HCT116 (cell line): ENCODE measurements around the gene TCEAL3. TPM values are rescaled to one million over a fixed set of nuclear protein-coding genes. Genes with fewer than 3 reads are reported as not detected.

ENCODE experiments used
- ATAC-seq: fragments of 200-7000 bp; cut with Tn5 transposase; 2 replicates; pipeline ENCODE4 v1.9.1; 2020; ENCODE audit warnings: mild to moderate bottlenecking, moderate library complexity
- BruUV-seq: library from RNA; stranded (reverse); fragments of 400-500 nt; replicated peaks from 2 replicates; lab custom pipeline; 2021; lab: Mats Ljungman, UMichigan
- CTCF ChIA-PET: fragments of 300-600 bp; sonication (Branson Sonifier 250); formaldehyde crosslinking; loops from one replicate; lab custom pipeline; 2021; ENCODE audit warnings: antibody characterized with exemption; lab: Charles Lee
- POLR2A ChIA-PET: fragments of 300-600, 350-600 bp; sonication (Branson Sonifier 250); formaldehyde crosslinking; loops from one replicate; lab custom pipeline; 2021; ENCODE audit warnings: antibody characterized with exemption; lab: Charles Lee
- RAD21 ChIA-PET, 2 experiments: fragments of 300-600 bp; sonication (Branson Sonifier 250); formaldehyde crosslinking; loops; one replicate each; lab custom pipeline; 2023; ENCODE audit warnings: low total read pairs in 2 of 2; ENCODE audit not compliant: uncharacterized antibody in 2 of 2, unreplicated experiment in 2 of 2, low non-redundant PET in 1 of 2; lab: Charles Lee
- DNase-seq: peaks from one replicate; pipeline ENCODE4 v3.0.0-alpha.2; 2010; ENCODE audit warnings: low read depth, low spot score
- H2AFZ ChIP-seq: fragments of 200-600 bp; shearing (Covaris generic), sonication (generic); 2 replicates; pipeline ENCODE4 v1.6.1; 2017; ENCODE audit warnings: low read depth, mixed run types, mixed read lengths, antibody characterized with exemption, low read length; ENCODE audit not compliant: poor library complexity, severe bottlenecking
- H3K27ac ChIP-seq: 2 replicates; pipeline ENCODE4 v1.5.1; 2012; ENCODE audit warnings: low read depth, low read length
- H3K27me3 ChIP-seq: fragments of 200-600 bp; sonication (generic); 2 replicates; pipeline ENCODE4 v1.6.1; 2016; ENCODE audit warnings: mixed run types, low read length, mixed read lengths; ENCODE audit not compliant: insufficient read depth
- H3K36me3 ChIP-seq, 2 experiments: fragments of 200-500 bp in 1 of 2; fragments of 200-600 bp in 1 of 2; sonication (Bioruptor generic) in 1 of 2; sonication (generic) in 1 of 2; 2 replicates each; pipeline versions ENCODE4 v1.5.1 to v1.6.1; 2014 to 2016; ENCODE audit warnings: low read length in 2 of 2, inconsistent platforms in 1 of 2, mixed read lengths in 1 of 2, mixed run types in 1 of 2; ENCODE audit not compliant: insufficient read depth in 2 of 2, control insufficient read depth in 1 of 2
- H3K4me1 ChIP-seq, 2 experiments: fragments of 200-600 bp in 1 of 2; sonication (generic) in 1 of 2; 2 replicates each; pipeline versions ENCODE4 v1.5.1 to v1.6.1; 2012 to 2017; ENCODE audit warnings: low read length in 2 of 2, inconsistent platforms in 1 of 2, mild to moderate bottlenecking in 1 of 2, mixed read lengths in 1 of 2, mixed run types in 1 of 2, moderate library complexity in 1 of 2; ENCODE audit not compliant: insufficient read depth in 2 of 2, control insufficient read depth in 1 of 2
- H3K4me2 ChIP-seq: fragments of 200-600 bp; sonication (generic); 2 replicates; pipeline ENCODE4 v1.6.1; 2017; ENCODE audit warnings: mixed run types, low read length, mixed read lengths
- H3K4me3 ChIP-seq, 2 experiments: fragments of 200-600 bp in 1 of 2; sonication (generic) in 1 of 2; replicated peaks in 1 of 2; 2 replicates each; pipeline ENCODE4 v1.5.1; 2011 to 2016; ENCODE audit warnings: low read length in 2 of 2, control low read depth in 1 of 2, low read depth in 1 of 2, mild to moderate bottlenecking in 1 of 2, mixed read lengths in 1 of 2, mixed run types in 1 of 2
- H3K79me2 ChIP-seq: fragments of 200-600 bp; sonication (generic); 2 replicates; pipeline ENCODE4 v1.6.1; 2017; ENCODE audit warnings: mild to moderate bottlenecking, mixed run types, low read length, moderate library complexity, mixed read lengths; ENCODE audit not compliant: insufficient read depth
- H3K9ac ChIP-seq: fragments of 200-600 bp; sonication (generic); 2 replicates; pipeline ENCODE4 v1.6.1; 2016; ENCODE audit warnings: low read length, mixed read lengths
- H3K9me2 ChIP-seq: fragments of 200-600 bp; sonication (generic), shearing (Covaris generic); 2 replicates; pipeline ENCODE4 v1.6.1; 2017; ENCODE audit warnings: mixed run types, mild to moderate bottlenecking, moderate library complexity; ENCODE audit not compliant: insufficient read depth
- H3K9me3 ChIP-seq, 2 experiments: fragments of 200-500 bp in 1 of 2; fragments of 200-600 bp in 1 of 2; sonication (Bioruptor generic) in 1 of 2; sonication (generic) in 1 of 2; 2 replicates each; pipeline ENCODE4 v1.6.1; 2014 to 2017; ENCODE audit warnings: low read length in 2 of 2, mixed read lengths in 2 of 2, inconsistent platforms in 1 of 2, low read depth in 1 of 2, mild to moderate bottlenecking in 1 of 2, mixed run types in 1 of 2, moderate library complexity in 1 of 2; ENCODE audit not compliant: control insufficient read depth in 1 of 2, insufficient read depth in 1 of 2
- H4K20me1 ChIP-seq: fragments of 200-600 bp; sonication (generic), shearing (Covaris generic); 2 replicates; pipeline ENCODE4 v1.6.1; 2017; ENCODE audit warnings: mixed run types, mild to moderate bottlenecking, moderate library complexity; ENCODE audit not compliant: insufficient read depth
- CBX3 ChIP-seq: IDR thresholded peaks from 2 replicates; pipeline ENCODE4 v1.6.1; 2012; ENCODE audit warnings: low read depth
- EGR1 ChIP-seq: IDR thresholded peaks from 2 replicates; pipeline ENCODE4 v1.6.1; 2012; ENCODE audit warnings: low read depth
- ELF1 ChIP-seq: IDR thresholded peaks from 2 replicates; pipeline ENCODE4 v1.6.1; 2012; ENCODE audit warnings: low read depth, borderline replicate concordance
- EZH2 ChIP-seq: fragments of 200-600 bp; sonication (generic); IDR thresholded peaks from 2 replicates; pipeline ENCODE4 v1.6.1; 2017; ENCODE audit warnings: antibody characterized with exemption, mixed run types
- EZH2phosphoT487 ChIP-seq: fragments of 200-600 bp; IDR thresholded peaks from 2 replicates; pipeline ENCODE4 v1.6.1; 2018; ENCODE audit warnings: antibody characterized with exemption, borderline replicate concordance
- JUND ChIP-seq: IDR thresholded peaks from 2 replicates; pipeline ENCODE4 v1.6.1; 2012
- RAD21 ChIP-seq: IDR thresholded peaks from 2 replicates; pipeline ENCODE4 v1.6.1; 2012; ENCODE audit warnings: low read depth, mild to moderate bottlenecking
- SIN3A ChIP-seq: IDR thresholded peaks from 2 replicates; pipeline ENCODE4 v1.6.1; 2012; ENCODE audit warnings: low read depth
- SP1 ChIP-seq: IDR thresholded peaks from 2 replicates; pipeline ENCODE4 v1.6.1; 2012; ENCODE audit warnings: low read depth
- TCF7L2 ChIP-seq: IDR thresholded peaks from 2 replicates; pipeline ENCODE4 v1.7.0; 2011; ENCODE audit warnings: borderline replicate concordance, inconsistent platforms; ENCODE audit not compliant: insufficient read depth, insufficient read length; ENCODE audit errors: extremely low read depth
- YY1 ChIP-seq: IDR thresholded peaks from 2 replicates; pipeline ENCODE4 v1.6.1; 2011; ENCODE audit warnings: low read length, low read depth, moderate library complexity, mild to moderate bottlenecking; ENCODE audit not compliant: insufficient replicate concordance; ENCODE audit errors: extremely low read depth
- ZBTB33 ChIP-seq: IDR thresholded peaks from 2 replicates; pipeline ENCODE4 v1.6.1; 2011; ENCODE audit warnings: mild to moderate bottlenecking, low read length, moderate library complexity; ENCODE audit not compliant: insufficient replicate concordance; ENCODE audit errors: extremely low read depth
- ZFX ChIP-seq: fragments of 450-650 bp; IDR thresholded peaks from 2 replicates; pipeline ENCODE4 v1.6.1; 2017
- intact Hi-C: fragments of 100-400 bp; cut with micrococcal nuclease; formaldehyde crosslinking; loops from 2 replicates; pipeline ENCODE4 v1.10.0; 2022
- total RNA-seq: library from RNA; stranded (reverse); gene quantifications from one replicate; pipeline ENCODE4 v1.2.1, GENCODE V29; 2021; ENCODE audit not compliant: unreplicated experiment

TCEAL3 gene
- total RNA-seq, 1 experiment from 2014 or later: not detected

GRCh38 chrX:103565197-103565596 lies 42.6 kb upstream of the TCEAL3 start:
- TF ChIP-seq ELF1 (no peak), CBX3 (no peak), TCF7L2 (no peak), SP1 (no peak), EGR1 (no peak), JUND (no peak), ZFX (no peak), RAD21 (no peak), YY1 (no peak), EZH2 (no peak), ZBTB33 (no peak), EZH2phosphoT487 (no peak), SIN3A (no peak)
- H3K4me3 ChIP-seq: no peak overlapping the region
- H2AFZ ChIP-seq: no peak overlapping the region
- no peaks in the 10 kb centered on the region for H4K20me1 ChIP-seq
- no peaks in the 10 kb centered on the region for H3K36me3 ChIP-seq
- H3K4me1 ChIP-seq: peaks cover 0 to 10% of the 10 kb centered on the region in 2 experiments; a peak in 2 of 4 replicates
- BruUV-seq: no TSS peak
- POLR2A ChIA-PET: no interaction called here
- RAD21 ChIA-PET: no interaction called here
- CTCF ChIA-PET: no interaction called here
- H3K27ac ChIP-seq: no peak overlapping the region
- H3K9me3 ChIP-seq: no peaks in the 10 kb centered on the region
- no peaks in the 10 kb centered on the region for H3K9me2 ChIP-seq
- no peak overlapping the region for H3K4me2 ChIP-seq
- H3K9ac ChIP-seq: no peak overlapping the region
- intact Hi-C loops: no loop called here
- no peaks in the 10 kb centered on the region for H3K79me2 ChIP-seq
- no peak for DNase-seq
- no peaks in the 10 kb centered on the region for H3K27me3 ChIP-seq
- no peak for ATAC-seq
